GM18909 (cell line): ENCODE measurements around the gene F7.

Experiments
- ATAC-seq: cut with Tn5 transposase; IDR thresholded peaks from one replicate; pipeline ENCODE4 v1.9.1; 2021; ENCODE audit warnings: mild to moderate bottlenecking; ENCODE audit not compliant: unreplicated experiment, poor library complexity

The F7 gene

GRCh38 chr13:113114511-113115362 is 9.1 kb downstream of the F7 start:
- ATAC-seq, result no peak

DNA sequence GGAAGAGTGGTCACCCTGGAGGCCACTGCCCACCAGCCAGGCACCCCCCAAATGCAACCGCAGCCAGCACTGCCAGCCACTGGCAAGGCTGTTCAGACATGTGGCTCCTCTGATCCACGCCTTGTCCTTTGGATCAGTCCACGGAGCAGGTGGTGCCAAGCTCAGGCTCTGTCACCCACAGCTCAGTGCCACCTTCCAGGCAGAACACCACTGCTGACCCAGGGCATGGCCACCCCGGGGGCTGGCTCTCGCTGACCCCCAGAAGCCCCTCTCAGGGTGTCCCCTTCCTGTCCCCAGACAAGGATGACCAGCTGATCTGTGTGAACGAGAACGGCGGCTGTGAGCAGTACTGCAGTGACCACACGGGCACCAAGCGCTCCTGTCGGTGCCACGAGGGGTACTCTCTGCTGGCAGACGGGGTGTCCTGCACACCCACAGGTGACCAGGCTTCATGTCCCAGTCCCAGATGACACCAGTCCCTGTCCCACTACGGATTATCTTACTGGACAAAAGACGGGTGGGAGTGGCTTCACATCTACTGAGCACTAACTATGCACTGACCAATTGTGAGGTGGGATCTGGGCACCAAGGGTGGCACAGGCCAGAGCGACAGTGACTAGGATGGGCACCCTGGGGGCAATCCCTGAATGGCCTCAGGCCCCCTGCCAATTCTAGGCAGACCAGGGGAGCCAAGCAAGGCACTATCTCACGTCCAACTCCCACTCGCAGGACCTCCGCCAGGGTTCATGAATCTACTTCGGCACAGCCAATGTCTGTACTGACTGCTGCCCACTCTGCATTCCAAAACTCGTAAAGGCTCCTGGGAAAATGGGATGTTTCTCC is 10.0 kb downstream of the F7 start:
- no peak for ATAC-seq

- ATAC-seq, result no peak
Observed at GRCh38 chr13:113116206-113116800, 10.7 kb downstream of the F7 start.

DNA sequence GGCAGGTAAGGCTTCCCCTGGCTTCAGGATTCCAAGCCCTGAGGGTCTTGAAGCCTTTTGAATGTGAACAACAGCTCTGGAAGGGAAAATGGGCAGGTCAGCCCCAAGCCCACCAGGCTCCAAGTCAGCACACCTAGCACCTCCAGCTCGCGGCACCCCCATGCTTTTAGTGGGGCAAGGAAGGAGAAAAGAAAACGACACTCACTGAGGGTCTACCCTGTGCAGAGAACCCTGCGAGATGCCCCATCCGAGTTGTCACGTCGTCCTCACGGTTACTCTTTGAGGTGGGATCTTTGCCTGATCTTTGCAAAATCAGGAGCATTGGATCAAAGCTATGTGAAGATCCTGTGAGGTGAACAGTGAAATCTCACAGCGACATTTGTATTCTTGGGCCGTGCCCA is 11.3 kb downstream of the F7 start:
- ATAC-seq, result no peak

GRCh38 chr13:113117335-113117872 is 11.8 kb downstream of the F7 start:
- no peak for ATAC-seq

GRCh38 chr13:113117911-113118260 is 12.3 kb downstream of the F7 start:
- no peak for ATAC-seq

DNA sequence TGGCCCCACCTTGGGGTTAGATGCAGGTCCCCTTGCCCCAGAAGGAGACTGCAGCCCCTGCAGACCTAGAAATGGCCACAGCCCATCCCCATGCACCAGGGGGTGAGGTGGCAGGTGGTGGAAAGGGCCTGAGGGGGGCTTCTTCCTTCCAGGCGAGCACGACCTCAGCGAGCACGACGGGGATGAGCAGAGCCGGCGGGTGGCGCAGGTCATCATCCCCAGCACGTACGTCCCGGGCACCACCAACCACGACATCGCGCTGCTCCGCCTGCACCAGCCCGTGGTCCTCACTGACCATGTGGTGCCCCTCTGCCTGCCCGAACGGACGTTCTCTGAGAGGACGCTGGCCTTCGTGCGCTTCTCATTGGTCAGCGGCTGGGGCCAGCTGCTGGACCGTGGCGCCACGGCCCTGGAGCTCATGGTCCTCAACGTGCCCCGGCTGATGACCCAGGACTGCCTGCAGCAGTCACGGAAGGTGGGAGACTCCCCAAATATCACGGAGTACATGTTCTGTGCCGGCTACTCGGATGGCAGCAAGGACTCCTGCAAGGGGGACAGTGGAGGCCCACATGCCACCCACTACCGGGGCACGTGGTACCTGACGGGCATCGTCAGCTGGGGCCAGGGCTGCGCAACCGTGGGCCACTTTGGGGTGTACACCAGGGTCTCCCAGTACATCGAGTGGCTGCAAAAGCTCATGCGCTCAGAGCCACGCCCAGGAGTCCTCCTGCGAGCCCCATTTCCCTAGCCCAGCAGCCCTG is 12.8 kb downstream of the F7 start:
- no peak for ATAC-seq

DNA sequence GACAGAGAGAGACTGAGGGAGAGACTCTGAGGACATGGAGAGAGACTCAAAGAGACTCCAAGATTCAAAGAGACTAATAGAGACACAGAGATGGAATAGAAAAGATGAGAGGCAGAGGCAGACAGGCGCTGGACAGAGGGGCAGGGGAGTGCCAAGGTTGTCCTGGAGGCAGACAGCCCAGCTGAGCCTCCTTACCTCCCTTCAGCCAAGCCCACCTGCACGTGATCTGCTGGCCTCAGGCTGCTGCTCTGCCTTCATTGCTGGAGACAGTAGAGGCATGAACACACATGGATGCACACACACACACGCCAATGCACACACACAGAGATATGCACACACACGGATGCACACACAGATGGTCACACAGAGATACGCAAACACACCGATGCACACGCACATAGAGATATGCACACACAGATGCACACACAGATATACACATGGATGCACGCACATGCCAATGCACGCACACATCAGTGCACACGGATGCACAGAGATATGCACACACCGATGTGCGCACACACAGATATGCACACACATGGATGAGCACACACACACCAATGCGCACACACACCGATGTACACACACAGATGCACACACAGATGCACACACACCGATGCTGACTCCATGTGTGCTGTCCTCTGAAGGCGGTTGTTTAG is 13.7 kb downstream of the F7 start:
- no peak for ATAC-seq

- no peak for ATAC-seq
Observed at GRCh38 chr13:113119822-113120189, 14.2 kb downstream of the F7 start.

GRCh38 chr13:113120300-113121182 is 14.9 kb downstream of the F7 start:
- ATAC-seq, result no peak

DNA sequence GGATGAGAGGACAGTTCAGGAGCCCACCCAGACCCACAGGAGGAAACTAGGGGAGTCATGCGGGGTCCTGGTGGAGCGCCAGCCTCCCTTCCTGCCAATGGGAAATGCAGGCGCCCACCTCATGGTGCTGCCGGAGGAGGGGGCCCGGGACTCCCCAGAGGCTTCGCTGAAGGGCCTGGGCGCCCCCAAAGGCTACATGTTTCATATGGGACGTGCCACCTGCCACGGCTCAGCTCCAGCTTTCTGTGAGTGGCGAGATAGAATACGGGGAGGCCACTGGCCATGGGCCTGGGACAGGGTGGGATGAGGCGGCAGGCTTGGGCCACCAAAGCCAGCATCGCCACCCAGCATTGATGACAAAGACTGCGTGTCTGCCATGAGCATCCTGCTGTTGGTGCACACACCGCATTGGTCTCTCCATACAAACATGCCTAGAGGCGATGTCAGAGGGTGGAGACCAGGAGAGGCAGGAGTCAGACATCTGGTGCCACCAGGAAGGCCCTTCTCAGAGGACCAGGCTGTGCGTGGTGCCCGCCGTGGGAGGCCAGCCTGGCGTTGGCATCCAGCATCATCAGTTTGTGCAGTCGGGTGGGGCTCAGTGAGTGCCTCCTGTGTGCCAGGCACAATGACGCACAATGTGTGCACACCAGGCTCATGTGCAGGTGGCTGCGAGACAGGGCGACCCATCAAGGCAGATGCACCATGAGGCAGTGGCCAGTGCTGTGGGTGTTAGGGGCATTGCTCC is 15.8 kb downstream of the F7 start:
- ATAC-seq, result no peak

DNA sequence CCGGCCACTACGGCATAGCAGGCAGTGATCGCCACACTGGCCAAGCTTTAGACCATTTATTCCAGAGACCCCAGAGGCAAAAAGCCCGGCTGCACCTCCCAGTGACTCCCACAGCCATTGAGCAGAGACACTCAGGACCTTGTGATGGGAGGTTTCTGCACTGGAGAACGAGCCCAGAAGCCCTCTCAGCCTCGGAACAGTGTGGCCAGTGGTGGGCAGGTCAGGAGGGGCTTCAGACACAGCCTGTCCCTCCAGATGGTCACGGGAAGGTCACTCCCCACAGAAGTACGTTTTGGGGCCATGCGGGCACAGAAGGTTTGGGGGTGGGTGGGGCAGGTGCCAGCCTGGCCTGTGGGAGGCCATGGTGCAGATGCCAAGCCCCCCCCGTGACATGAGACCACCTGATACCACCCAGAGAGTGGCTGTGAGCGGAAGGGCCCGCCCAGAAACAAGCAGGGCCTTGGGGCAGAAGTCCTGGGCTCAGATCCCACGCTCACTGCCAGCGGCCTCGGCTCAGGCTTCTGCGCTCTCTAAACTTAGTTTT is 16.4 kb downstream of the F7 start:
- ATAC-seq, result no peak

DNA sequence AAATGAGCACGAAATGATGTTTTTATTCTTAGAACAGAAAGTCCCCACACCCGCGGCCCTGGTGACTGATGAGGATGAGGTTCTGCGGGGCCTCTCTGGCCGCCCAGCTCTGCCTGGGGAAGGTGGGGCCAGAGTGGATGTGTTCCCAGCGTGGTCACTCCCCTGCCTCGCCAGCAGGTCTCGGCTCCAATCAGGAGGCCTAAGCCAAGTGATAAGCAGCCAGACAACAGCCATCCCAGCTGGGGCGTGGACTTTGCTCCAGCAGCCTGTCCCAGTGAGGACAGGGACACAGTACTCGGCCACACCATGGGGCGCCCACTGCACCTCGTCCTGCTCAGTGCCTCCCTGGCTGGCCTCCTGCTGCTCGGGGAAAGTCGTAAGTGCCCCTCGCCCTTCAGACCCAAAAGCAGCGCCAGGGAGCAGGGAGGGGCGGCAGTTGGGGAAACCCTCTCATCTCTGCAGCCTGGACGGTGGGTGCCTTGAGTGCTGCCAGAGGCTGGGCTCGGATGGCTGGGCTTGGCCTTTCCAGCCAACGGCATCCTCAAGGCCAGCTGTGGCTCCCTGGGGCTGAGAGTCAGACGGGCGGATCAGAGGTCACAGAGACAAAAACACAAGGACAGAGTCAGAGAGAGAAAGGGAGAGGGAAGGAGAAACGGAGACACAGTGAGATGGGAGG is 17.1 kb downstream of the F7 start, which contains the start of gene F10:
TSS of gene F10 (plus strand) at position 250 of the 676 bp plus-strand sequence. CDS start at position 307, 57 bp downstream.
- ATAC-seq, result no peak

GRCh38 chr13:113123226-113124201 is 17.9 kb downstream of the F7 start:
- no peak for ATAC-seq

- no peak for ATAC-seq
Observed at GRCh38 chr13:113124211-113124970, 18.8 kb downstream of the F7 start.
